H1 (cell line): ENCODE measurements around the gene CD68. TPM values are rescaled to one million over a fixed set of nuclear protein-coding genes. Genes with fewer than 3 reads are reported as not detected.

Experiments
- BCL11A ChIP-seq, 2 experiments: IDR thresholded peaks; one replicate each; pipeline ENCODE4 v1.6.1; 2011; ENCODE audit warnings: low read depth in 2 of 2, low read length in 2 of 2, mild to moderate bottlenecking in 2 of 2
- GABPA ChIP-seq: IDR thresholded peaks from 2 replicates; pipeline ENCODE4 v1.6.1; 2011; ENCODE audit warnings: mild to moderate bottlenecking, low read length, moderate library complexity, borderline replicate concordance; ENCODE audit not compliant: insufficient read depth
- polyA plus RNA-seq, 7 experiments: library from polyadenylated mRNA; depleted of rRNA in 3 of 7; stranded (reverse) in 5 of 7; unstranded in 2 of 7; fragments of >200 nt in 5 of 7; fragments of 200-250 nt in 2 of 7; gene quantifications; 1 replicate in 5 of 7; 2 replicates in 1 of 7; 4 replicates in 1 of 7; pipeline versions ENCODE4 v1.2.1 to v1.2.3, GENCODE V29; 2011 to 2013; ENCODE audit warnings: missing spikeins in 2 of 7, mixed read lengths in 2 of 7
- total RNA-seq: library from RNA; stranded (reverse); fragmentation: NEBNext Ultra II Directional; extraction: Animal tissue kit (Norgen Biotek cat#: 25700); gene quantifications from 2 replicates; pipeline ENCODE4 v1.2.1, GENCODE V29; 2021

The CD68 gene
- total and polyA plus RNA-seq, 2 of the 8 experiments (the other 6 are each of a cell fraction or from before 2014, with no cell fraction given): 0.18 TPM; not detected in 1

DNA sequence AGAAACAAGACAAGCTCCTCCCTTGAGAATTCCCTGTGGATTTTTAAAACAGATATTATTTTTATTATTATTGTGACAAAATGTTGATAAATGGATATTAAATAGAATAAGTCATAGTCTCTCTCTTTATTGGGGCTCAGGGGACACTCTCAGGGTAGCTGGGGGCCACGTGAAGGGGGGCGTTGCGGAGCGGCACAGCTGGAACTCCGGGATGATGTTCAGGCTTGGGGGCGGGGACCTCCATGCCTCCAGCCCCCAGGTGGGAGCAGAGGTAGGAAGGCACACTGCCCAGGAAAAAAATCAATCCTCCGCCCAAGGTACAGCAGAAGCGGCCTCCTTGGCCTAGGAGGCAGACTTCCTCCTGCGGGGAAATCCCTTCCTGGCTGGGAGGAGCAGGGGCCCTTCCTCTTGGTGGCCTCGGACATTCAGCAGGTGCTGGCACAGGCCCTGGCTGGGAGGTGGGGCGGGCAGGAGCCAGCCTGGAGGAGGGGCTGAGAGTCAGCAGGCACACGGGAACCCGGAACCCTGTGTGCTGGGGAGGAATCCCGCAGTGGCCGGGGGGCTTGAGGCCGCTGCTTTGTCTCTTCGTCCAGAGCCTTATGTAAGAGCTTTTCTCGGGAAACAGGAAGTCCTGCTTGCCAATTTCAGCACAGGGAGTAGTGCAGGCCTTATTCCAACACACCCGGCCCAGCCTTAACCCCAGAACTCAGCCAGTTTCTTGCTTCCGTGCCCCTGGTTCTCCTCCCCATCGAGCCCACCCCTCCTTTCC lies 21.5 kb upstream of the CD68 start (continued):
- TF ChIP-seq GABPA: 0 out of 2 replicates have a peak, but pooled peaks have one; percentile 22
- TF ChIP-seq BCL11A (IDR thresholded peaks at IDR 0.05; ENCODE audit: low read depth in 2 of 2, low read length in 2 of 2): no peak
- TF ChIP-seq, all 59 proteins: peak for 5
